Activated CD8-positive, alpha-beta memory T cell treated with anti-CD3 and anti-CD28 coated beads for 48 hours (primary cell): ENCODE measurements around the gene COTL1.
"Not testable (repeated sequence)": the region's sequence is repeated elsewhere in the genome, so short reads cannot be mapped to it uniquely, and the experiment has no call there.

Experiments
- DNase-seq, 3 experiments: peaks; one replicate each; pipeline ENCODE4 v3.0.0-alpha.2; 2020; ENCODE audit warnings: low read depth in 2 of 3, low spot score in 2 of 3

Gene COTL1

GRCh38 chr16:84535408-84535807, 82.5 kb downstream of the COTL1 start:
- no peak for DNase-seq

GRCh38 chr16:84534815-84535214, 83.1 kb downstream of the COTL1 start:
- DNase-seq, result no peak

- DNase-seq, result no peak
Measured at GRCh38 chr16:84532855-84533486, 84.9 kb downstream of the COTL1 start.

GRCh38 chr16:84532291-84532724, 85.6 kb downstream of the COTL1 start:
- no peak for DNase-seq

GRCh38 chr16:84531671-84532111, 86.2 kb downstream of the COTL1 start:
- DNase-seq, result no peak

GRCh38 chr16:84530590-84530989, 87.3 kb downstream of the COTL1 start:
- DNase-seq, result no peak

GRCh38 chr16:84529607-84530006, 88.3 kb downstream of the COTL1 start:
- DNase-seq, result no peak

GRCh38 chr16:84528322-84528721, 89.6 kb downstream of the COTL1 start:
- no peak for DNase-seq

- no peak for DNase-seq
Measured at GRCh38 chr16:84527532-84528269, 90.2 kb downstream of the COTL1 start.

GRCh38 chr16:84526794-84527531, 90.9 kb downstream of the COTL1 start:
- DNase-seq, result no peak

- DNase-seq, result not testable (repeated sequence)
Measured at GRCh38 chr16:84524941-84525581, 92.8 kb downstream of the COTL1 start.

GRCh38 chr16:84524346-84524920, 93.4 kb downstream of the COTL1 start:
- no peak for DNase-seq

GRCh38 chr16:84521497-84521770, 96.4 kb downstream of the COTL1 start:
- DNase-seq, result no peak

GRCh38 chr16:84520725-84521496, 97.0 kb downstream of the COTL1 start:
- DNase-seq, result no peak

- no peak for DNase-seq
Measured at GRCh38 chr16:84519855-84520254, 98.0 kb downstream of the COTL1 start.

GRCh38 chr16:84518804-84519341, 99.0 kb downstream of the COTL1 start:
- DNase-seq, result peak; percentile 30 to 52 (median 31)

- not testable (repeated sequence) for DNase-seq
Measured at GRCh38 chr16:84518220-84518619, 99.7 kb downstream of the COTL1 start.

GRCh38 chr16:84517366-84517765, 100.5 kb downstream of the COTL1 start:
- DNase-seq, result no peak
